ENCODE data around the gene TYK2.
"Not testable (repeated sequence)": the region's sequence is repeated elsewhere in the genome, so short reads cannot be mapped to it uniquely, and the experiment has no call there.

The TYK2 gene

DNA sequence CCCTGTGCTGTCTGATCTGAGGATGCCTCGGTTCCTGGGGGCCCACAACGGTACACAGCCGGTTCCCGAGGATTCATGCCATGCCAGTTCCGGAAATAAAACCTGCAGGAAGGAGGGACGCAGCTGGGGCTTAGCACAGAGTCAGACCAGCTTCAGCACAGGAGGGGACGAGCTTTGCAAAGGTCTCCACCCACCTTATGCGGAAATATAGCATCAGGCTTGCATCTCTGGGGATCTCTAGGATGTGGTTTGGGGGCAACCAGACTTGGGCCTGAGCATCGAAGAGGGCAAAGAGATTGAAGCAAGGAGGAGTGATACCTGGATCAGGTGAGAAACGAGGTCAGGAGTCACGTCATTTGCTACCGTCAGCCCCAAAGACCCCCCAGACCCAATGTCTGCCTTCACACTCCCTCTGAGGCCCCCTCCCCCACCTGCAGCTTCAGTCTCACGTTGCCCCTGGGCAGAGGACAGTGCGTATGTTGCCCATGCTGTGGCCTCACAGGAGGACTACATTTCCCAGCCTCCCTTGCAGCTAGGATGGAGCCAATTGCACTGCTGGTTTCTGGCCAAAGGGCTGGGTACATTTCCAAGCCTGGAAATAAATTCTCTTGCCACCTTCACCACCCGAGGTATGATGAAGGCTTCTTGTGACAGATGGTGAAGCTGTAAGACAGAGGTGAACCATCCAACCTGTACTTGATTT is 12.1 kb downstream of the TYK2 start:
- peak; percentile 35 for DNase-seq

- not testable (repeated sequence) for DNase-seq
These were observed 13.3 kb downstream of the TYK2 start for GRCh38 chr19:10366950-10367512.

GRCh38 chr19:10365518-10365917 is 14.9 kb downstream of the TYK2 start:
- DNase-seq: no peak

- no peak for DNase-seq
These were observed 15.7 kb downstream of the TYK2 start for GRCh38 chr19:10364644-10365043.

GRCh38 chr19:10363789-10364281 is 16.5 kb downstream of the TYK2 start:
- no peak for DNase-seq

DNA sequence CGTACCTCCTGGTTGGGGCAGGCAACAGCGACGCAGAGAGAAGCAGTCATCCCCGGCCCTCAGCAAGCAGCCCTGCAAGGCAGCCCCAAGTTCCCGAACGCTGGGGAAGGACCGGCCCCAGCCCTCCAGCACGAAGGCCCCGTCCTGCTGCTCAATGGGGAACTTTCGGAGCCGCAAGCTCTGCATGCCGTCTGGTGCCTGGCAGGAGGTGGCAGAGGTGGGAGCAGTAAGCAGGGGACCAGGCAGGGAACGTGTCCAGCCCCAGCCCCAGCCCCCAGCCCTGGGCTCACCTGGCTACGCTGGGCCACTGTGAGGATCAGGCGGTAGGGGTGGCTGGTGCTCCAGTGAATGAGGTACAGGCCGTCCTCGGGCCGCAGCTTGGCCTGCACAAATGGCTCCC is 18.1 kb downstream of the TYK2 start:
- no peak for DNase-seq

- DNase-seq: no peak
These were observed 18.8 kb downstream of the TYK2 start for GRCh38 chr19:10361569-10362011.

GRCh38 chr19:10356431-10356830 is 23.9 kb downstream of the TYK2 start:
- DNase-seq: no peak

GRCh38 chr19:10353793-10354391 is 26.5 kb downstream of the TYK2 start:
- DNase-seq: peak; percentile 69

DNA sequence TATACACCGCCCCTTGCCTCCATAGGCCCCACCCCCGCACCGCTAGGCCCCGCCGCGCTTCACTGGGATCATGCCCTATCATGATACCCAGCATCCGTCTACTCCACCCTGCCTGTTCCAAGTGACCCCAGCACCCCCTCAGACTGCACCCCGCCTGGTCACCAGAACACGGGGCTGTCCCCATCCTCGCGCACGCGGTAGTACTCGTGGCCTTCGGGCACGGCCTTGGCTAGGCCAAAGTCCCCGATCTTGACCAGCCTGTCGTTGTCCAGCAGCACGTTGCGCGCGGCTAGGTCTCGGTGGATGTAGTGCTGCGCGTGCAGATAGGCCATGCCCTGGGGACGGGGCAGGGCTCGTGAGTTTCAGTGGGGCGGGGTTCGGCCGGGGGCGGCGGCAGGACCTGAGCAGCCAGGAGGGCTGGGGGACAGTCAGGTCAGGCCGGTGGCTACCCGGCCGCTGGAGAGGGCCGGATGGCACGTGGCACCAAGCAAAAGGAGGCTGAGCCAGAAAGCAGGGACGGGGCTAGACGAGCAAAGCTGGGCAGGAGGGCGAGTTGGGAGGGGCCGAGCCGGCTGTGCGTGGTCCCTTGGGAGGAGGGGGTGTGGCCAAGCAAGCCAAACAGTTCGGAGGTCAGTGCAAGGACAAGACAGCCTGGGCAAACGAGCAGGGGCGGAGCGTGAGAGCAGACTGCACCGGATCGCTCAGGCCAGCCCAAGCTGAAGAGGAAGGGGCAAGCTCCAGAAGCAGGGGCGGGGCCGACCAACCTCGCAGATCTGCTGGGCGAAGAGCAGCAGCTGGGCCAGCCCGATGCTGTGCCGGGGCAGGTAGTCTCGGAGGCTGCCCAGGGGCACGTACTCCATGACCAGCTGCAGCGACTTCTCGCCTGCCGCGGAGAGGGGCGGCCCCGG is 27.4 kb downstream of the TYK2 start:
- DNase-seq: no peak

- peak; percentile 36 for DNase-seq
These were observed 33.9 kb downstream of the TYK2 start for GRCh38 chr19:10346509-10346908.

- DNase-seq: no peak
These were observed 35.6 kb downstream of the TYK2 start for GRCh38 chr19:10344780-10345179.

DNA sequence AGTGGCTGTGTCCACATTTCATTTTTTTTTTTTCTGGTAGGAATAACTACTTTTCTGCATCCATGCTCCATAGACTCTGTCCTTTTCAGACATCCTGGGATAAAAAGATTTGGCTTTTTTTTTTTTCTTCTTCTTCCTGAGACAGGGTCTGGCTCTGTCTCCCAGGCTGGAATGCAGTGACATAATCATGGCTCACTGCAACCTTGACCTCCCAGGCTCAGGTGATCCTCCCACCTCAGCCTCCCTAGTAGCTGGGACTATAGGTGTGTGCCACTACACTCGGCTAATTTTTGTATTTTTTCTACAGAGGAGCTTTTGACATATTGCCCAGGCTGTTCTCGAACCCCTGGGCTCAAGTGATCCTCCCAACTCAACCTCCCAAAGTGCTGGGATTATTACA is 36.9 kb downstream of the TYK2 start:
- no peak for DNase-seq

GRCh38 chr19:10339977-10340376 is 40.4 kb downstream of the TYK2 start:
- no peak for DNase-seq

DNA sequence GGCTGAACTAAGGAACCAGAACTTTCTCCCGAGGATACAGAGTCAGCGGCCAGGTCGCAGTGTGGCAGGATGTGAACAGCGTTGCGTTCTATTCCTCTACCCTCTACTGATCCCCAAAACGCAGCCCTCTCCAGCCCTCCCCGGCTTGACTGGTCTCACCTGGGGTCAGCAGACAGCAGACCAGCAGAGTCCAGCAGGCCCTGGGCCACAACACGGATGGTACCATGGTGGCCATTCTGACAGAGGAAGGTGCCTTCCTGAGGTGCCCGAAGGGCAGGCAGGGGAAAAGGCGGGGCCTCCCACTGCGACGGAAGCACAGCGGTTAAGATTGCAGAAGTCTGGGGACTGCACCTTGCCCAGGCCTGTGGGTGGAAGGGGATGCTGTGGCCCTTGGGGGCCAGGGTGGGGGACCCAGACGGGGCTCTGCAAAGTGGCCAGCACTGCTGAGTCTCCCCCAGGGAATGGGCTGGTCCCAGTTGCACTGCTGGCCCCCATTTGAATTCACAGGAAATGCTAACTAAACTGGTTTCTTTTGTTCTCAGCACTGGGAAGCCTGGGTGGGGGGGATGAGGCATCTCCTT is 40.9 kb downstream of the TYK2 start, which contains the start of gene ICAM3:
TSS of gene ICAM3 (minus strand) at position 245 of the 581 bp plus-strand sequence. CDS start at position 235, 10 bp downstream.
- DNase-seq: peak; percentile 77

- no peak for DNase-seq
These were observed 41.4 kb downstream of the TYK2 start for GRCh38 chr19:10338940-10339339.

- not testable (repeated sequence) for DNase-seq
These were observed 43.6 kb downstream of the TYK2 start for GRCh38 chr19:10336725-10337124.

DNA sequence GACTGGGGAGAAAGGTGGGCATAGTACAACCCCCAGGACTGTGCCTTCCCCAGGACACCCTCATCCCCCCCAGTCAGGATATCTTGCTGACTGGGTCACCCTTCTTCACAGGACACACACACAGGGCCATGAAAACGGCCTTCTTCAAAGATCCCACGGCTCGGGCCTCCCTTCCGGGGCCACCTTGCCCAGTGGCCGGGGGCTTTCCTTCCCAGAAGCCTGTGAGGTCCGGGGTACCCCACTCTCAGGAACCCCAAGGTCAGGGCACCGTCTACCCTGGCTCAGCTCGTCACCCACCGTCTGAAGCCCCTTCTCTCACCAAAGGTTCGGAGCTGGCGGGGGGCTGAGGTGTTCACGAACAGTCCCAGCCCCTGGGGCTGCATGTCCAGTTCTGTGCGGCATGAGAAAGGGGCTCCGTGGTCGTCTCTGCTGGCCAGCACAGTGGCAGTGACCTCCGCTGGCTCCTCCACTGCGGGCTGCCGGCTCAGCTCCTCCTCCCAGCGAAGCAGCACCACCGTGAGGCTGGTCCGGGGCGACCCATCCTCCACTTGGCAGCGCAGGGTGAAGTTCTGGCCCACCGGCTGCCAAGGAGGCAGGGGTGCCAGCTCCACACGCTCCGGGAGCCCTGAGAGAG is 44.9 kb downstream of the TYK2 start:
- no peak for DNase-seq

DNA sequence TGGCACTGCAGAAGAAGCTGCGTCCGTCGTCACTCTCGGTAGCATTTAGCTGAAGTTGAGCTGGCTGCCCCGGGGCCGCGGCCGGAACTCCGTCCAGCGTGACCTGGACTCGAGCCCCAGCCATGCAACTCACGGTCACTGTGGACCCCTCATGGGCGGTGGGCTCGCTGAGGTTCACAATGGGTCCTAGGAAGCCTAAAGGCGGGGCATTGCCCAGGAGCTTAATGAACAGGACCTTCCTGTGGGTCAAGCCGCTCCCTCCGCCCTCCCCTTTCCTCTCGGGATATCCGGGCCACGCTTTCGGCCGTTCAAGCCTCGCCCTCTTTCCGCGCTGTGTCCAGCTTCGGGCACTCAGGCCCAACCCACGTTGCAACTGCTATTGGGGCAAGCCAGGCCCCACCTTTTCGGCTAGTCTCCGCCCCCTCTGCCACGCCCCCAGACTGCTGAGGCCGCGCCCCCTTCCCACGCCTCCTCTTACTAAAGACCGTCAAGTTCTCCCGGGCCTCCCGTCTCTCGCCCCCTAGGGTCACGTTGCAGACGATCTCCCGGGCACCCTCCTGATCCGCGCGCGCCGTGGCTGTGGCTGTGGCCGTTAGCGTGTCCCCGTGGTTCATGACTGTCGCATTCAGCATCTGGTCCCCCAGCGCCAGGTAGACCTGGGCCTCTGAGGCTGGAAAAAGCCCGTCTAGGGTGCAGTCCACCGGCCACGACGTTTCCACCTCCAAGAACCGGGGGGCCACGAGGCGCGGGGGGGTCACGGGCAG is 45.6 kb downstream of the TYK2 start:
- DNase-seq: peak; percentile 77

DNA sequence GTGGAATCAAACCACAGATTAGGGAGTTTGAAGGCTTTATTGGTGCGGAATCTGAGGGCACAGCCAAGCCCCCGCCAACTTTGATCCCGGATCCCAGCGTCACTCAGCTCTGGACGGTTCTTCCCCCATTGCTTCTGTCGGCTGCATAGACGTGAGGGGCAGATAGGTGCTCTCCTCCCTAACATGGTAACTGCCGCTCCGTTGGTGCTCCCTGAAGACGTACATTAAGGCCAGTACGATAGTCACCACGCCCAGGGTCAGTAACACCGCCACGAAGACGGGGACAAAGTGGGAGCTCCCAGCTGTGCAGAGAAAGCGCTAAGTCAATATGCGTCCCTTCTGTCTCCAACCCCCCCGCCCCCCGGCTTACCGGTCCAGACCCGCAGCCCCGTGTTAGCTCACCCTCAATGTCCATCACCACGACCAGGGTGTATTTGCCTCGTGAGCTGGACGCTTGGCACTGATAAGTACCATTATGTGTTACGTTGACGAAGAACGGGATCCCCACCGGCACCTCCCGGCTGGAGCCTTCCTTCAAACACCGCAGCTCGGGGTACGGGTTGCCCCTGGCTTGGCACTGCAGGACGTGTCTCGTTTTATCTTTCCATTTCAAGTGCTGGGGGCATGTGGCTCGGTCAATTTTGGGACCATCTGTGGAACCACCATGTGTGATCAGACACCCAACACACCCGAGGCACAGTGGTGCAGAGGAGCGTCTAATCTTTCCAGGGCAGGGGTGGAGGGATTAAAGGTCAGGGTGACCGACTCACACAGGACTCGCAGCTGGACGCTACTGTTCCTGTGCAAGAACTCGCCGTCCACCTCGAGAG is 46.4 kb downstream of the TYK2 start:
- no peak for DNase-seq
